GM18505 (cell line): ENCODE results near the gene SKP2.
A peak's percentile ranks its signal among the peaks of the same experiment; 100 is the strongest.
"Not testable (repeated sequence)": the region's sequence is repeated elsewhere in the genome, so short reads cannot be mapped to it uniquely, and the experiment has no call there.

ENCODE experiments used
- ATAC-seq: cut with Tn5 transposase; IDR thresholded peaks from one replicate; pipeline ENCODE4 v1.9.1; 2021; ENCODE audit not compliant: unreplicated experiment
- POLR2A ChIP-seq: IDR thresholded peaks from 4 replicates; pipeline ENCODE4 v1.6.1; 2011; ENCODE audit warnings: borderline replicate concordance; ENCODE audit not compliant: insufficient read depth, insufficient read length; ENCODE audit errors: extremely low read depth

Gene SKP2

GRCh38 chr5:36168737-36169136, 16.8 kb downstream of the SKP2 start:
- no peak for ATAC-seq
- TF ChIP-seq POLR2A = no peak

GRCh38 chr5:36170832-36171424, 19.0 kb downstream of the SKP2 start:
- no peak for ATAC-seq
- TF ChIP-seq POLR2A = no peak

- no peak for TF ChIP-seq POLR2A
- ATAC-seq = no peak
These were observed 20.7 kb downstream of the SKP2 start for GRCh38 chr5:36172599-36172998.

DNA sequence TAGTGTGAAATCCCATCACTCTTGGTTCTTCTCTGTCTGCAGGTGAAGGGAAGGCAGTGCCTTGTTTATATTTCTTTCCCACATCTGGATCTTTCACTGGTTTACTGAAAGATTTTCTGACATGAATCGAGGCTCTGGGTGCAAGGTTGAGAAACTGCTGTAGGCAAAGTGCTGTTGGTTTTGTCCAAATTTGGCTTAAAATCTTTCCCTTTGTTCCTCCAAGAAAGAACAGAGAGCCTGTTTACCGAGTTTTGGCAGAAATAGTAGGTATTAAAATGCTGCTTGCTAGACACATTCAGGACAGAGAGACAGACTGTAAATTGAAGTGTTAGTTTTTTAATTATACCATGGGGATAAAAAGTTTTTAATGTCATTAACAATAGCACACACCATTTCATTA, 21.5 kb downstream of the SKP2 start:
- no peak for TF ChIP-seq POLR2A
- ATAC-seq = no peak

DNA sequence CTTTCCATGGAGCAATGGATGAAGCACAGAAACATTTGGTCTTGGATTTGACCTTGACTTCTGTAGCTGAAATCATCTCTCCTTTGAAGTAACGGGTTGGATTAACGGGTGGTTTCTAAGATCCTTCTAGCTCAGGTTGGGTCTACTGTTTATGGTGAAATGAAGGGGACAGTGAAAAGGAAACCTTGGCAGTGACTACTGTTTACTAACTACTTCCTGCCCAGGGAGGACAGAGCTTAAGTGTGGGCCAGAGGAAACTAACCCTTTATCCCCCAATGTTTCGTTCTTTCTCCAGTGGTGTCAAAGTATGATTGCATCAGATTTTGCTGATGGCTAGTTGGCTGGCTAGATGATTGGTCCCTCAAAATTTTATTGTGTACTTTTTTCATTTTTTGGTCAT, 22.2 kb downstream of the SKP2 start:
- no peak for ATAC-seq
- TF ChIP-seq POLR2A = no peak

DNA sequence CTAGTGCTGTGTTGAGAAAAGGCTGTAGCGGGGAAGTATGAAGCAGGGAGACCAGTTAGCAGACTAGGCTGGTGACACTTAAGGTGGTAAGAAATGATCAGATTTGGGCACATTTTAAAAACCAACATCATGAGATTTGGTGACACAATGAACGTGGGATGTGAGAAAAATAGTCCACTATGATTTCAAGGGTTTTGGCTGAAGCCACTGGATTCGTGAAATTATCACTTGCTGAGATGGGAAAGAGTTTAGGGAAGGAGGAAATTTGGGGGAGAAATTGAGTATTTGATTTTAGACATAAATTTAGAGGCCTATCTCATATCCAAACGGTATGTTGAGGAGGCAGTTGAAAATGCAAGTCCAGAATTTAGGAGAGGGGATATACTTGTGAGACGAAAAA, 23.1 kb downstream of the SKP2 start:
- no peak for ATAC-seq
- no peak for TF ChIP-seq POLR2A

GRCh38 chr5:36177154-36177553, 25.2 kb downstream of the SKP2 start:
- ATAC-seq = peak; percentile 98
- TF ChIP-seq POLR2A = no peak

DNA sequence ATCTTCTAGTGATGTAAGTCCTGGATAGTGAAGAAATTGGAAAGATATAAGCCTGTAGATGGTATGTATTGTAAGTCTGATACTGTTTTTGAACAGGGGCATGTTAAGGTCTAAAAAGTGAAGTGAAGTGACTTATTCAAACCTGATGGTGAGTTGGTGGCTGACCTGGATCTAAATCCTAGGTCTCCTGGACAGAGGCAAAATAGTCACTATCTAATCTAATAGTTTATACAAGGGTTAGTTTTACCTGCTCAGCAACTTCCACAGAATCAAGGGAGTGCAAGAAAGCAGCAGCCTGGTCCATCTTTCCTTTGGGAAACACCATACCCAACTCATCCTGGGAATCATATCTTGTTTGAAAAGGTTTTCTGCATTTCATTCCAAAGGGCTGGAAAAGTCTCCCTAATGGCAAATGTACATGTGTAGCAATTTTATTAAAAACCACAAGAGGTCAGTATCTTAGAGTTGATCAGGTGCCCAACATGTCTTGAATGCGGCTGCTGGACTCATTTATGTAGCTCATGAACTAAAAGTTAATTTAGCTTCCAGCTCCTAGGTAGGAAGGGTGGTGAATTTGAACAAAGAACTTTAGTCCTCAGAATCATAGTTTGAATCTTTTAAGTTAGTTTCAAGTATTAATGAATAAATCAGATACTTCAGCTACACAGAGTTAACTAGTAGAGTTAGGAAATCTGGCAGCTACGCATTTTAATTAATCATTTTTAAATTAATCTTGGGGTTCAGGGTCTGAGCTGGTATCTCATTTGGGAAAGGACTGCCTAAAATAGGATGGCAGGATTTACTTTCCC, 26.0 kb downstream of the SKP2 start:
- TF ChIP-seq POLR2A = no peak
- ATAC-seq = no peak

GRCh38 chr5:36178524-36178890, 26.6 kb downstream of the SKP2 start:
- ATAC-seq = no peak
- no peak for TF ChIP-seq POLR2A

DNA sequence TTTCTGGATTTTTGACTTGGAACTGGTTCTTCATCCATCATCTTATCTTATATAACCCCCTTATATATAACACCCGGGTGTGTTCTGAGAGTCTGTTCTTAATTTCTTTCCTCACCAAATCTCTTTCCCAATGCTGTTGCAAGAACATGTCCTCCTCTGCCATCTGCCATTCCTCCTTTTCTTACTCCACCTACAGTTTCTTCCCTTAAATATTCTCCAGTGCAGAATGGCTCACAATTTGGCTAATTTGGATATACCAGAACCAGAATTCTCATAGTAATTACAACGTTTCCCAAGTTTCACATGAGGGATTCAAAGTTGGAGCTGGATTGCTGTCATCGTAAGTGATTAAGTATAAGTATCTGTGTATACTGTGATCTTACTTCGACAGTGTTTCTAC, 28.0 kb downstream of the SKP2 start:
- TF ChIP-seq POLR2A = no peak

GRCh38 chr5:36180556-36181350, 28.8 kb downstream of the SKP2 start:
- no peak for ATAC-seq
- no peak for TF ChIP-seq POLR2A

More for the DNA sequence above, 28.0 kb downstream of the SKP2 start:
- ATAC-seq = no peak

- no peak for TF ChIP-seq POLR2A
- ATAC-seq = no peak
These were observed 29.9 kb downstream of the SKP2 start for GRCh38 chr5:36181774-36182173.

DNA sequence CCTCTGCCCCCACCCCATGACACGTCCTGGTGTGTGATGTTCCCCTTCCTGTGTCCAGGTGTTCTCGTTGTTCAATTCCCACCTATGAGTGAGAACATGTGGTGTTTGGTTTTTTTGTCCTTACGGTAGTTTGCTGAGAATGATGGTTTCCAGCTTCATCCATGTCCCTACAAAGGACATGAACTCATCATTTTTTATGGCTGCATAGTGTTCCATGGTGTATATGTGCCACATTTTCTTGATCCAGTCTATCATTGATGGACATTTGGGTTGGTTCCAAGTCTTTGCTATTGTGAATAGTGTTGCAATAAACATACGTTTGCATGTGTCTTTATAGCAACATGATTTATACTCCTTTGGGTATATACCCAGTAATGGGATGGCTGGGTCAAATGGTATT, 32.5 kb downstream of the SKP2 start:
- ATAC-seq = not testable (repeated sequence)

DNA sequence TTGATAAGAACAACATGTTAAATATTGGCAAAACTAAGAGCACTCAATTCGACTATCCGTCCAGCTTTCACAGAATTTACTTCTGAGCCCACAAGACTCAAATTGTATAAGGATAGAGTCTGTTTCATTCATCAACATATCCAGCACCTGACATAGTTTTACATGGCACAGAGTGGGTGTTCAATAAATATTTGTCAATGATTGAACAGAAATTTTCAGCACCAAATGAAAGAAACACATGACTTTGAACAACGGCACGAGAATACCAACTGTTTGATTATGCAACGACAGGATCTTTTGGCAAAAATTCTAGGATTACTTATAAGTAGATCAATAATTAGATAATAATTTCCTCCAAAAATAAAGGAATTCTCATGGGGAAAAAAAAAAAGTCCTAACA, 41.8 kb downstream of the SKP2 start:
- no peak for TF ChIP-seq POLR2A
- ATAC-seq = no peak
